ENCODE measurements around the gene FUS.
"Not testable (repeated sequence)": the region's sequence is repeated elsewhere in the genome, so short reads cannot be mapped to it uniquely, and the experiment has no call there.

FUS gene

DNA sequence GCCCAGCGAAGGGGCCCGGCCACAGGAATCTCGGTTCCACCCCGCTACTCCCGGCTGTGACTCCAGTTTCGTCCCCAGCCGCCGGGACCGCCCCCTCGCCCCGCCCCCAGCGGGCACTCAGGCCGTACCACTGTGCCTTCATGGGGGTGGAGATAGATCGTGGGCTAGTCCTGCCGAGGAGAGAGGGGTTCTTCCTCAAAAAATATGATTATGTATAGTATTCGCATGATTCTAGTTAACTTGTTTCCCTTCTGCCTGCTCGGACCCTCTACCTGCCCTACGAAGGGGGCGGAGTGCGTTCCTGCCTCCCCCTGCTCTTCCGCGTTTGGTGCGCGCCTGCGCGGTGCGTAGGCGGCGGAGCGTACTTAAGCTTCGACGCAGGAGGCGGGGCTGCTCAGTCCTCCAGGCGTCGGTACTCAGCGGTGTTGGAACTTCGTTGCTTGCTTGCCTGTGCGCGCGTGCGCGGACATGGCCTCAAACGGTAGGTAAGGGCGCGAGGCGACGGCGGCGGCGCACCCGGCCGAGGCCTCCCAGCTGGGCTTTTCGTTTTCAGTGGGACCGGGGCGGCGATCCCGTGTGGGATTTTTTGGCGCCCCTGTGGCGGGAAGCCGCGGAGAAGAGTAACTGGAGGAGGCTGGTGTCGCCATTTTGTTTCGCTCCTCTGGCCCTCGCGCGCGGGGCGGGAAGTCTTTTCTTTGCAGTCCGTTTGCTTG is at the start of gene FUS:
TSS of gene FUS (plus strand) at position 393 of the 713 bp plus-strand sequence. CDS start at position 469, 76 bp downstream.
- DNase-seq: peak; percentile 88 to 91

DNA sequence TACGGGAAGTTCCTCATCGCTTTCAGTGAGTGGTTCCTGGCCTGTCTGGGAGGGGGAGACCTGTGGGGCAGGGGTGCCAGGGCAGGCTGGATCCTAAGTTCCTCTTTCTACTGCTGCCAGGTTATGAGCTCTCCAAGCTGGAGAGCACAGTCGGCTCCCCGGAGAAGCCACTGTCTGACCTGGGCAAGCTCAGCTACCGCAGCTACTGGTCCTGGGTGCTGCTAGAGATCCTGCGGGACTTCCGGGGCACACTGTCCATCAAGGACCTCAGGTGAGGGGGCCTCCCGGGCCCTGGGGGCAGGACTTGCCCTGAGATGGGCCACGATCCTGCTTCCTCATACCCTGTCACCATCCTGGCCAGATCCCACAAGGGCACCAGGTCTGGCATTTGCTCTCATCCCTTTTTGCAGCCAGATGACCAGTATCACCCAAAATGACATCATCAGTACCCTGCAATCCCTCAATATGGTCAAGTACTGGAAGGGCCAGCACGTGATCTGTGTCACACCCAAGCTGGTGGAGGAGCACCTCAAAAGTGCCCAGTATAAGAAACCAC is 49.5 kb upstream of the FUS start:
- DNase-seq: no peak

DNA sequence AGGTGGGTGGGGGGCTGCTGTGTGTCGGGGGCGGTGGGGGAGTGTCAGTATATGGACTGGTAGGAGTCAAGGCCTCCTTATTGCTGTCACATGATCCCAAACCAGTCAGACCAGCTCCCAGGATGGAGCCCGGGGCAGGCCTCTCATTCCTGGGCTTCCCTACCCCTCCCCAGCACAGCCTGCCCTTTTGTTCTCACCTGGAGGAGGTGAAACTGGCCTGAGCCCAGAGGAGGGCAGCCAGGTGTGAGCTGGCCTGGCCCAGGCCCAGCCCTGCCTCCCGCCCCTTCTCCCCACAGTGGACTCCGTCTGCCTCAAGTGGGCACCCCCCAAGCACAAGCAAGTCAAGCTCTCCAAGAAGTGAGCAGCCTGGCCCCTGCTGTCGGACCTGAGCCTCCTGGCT is 49.0 kb upstream of the FUS start:
- no peak for DNase-seq

DNA sequence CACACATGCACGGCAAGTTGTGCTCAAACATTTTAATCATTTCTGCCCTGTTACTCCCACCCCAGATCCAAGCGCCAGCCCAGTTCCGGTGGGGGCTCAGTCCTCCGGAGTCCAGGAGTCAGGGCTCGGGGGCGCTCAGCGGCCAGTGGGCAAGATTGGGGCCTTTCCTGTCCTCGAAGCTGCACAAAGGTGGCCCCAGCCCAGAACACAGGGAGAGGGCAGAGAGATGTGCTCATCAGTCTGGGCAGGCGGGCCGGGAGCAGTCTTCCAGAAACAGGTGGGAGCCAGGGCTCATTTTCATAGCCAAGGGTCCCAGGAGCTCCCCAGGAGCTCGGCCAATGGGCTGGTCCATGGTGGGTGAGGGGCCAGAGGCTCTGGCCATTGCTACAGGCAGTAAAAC is 48.5 kb upstream of the FUS start:
- no peak for DNase-seq

DNA sequence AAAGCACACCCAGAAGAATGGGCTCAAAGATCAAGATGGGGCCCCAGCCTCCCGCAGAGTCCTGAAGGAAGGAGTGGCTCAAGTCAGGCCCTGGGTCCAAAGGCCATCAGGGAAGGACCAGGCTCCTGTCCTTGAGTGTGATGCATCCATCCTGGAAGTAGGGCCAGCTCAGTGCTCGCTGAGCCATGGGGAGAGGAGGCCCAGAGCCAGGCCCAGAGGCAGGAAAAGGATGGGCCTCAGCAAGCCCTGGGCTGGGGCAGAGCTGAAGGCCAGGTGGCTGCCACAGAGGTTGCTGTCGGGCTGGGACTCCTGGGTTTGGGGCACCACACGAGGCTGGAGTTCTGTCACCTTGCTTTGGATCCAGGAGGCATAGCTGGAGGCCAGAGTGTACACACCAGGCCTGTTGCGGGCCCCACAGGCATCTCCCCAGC is 48.1 kb upstream of the FUS start:
- no peak for DNase-seq

DNA sequence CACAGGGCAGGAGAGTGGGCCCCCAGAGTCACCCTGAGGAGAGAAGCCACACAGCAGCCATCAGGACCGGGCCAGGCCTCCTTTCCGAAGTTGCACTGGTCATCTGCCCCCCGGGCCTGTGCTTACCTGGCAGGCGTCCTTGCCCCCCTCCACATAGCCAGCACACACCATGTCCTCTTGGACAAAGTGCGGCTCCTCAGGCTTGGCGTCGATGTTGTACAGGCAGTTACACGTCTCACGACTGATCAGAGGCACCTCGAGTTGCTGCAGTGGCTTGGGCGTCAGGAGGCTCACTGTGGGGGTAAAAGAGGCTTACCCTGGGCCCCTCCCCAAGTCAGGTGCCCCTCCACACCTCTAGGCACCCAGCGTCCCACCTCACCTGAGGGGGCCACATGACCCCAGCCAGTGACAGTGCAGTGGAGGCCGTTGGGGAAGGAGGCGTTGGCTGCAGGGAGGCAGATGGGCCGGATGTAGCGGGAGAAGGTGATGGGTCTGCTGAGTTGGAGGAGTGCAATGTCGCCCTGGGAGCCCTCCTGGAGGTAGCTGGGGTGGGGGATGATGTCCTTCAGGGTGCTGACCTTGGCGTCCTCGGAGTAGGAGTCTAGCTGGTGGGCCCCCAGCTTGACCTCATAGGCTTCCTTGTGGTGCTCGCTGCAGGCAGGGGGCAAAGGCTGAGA is 47.5 kb upstream of the FUS start:
- no peak for DNase-seq

DNA sequence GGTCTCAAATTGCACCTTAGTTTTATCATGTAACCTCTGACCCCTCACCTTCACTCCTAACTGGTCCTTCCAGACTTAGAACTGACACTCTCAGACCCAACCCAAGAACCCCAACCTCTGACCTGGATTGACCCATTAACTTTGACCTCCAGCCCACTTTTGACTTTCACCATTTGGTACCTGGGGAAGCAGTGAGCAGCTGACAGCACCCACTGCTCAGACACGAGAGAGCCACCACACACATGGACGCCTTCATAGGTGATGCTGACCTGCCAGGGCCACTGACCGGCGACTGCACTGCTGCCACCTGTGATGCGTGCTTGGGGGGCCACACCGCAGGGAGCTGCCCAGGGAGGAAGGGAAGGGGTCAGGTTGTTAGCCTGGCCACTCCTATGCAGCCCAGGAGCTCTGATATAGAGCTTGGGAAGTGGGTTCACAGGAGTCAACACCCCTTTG is 46.9 kb upstream of the FUS start:
- no peak for DNase-seq

DNA sequence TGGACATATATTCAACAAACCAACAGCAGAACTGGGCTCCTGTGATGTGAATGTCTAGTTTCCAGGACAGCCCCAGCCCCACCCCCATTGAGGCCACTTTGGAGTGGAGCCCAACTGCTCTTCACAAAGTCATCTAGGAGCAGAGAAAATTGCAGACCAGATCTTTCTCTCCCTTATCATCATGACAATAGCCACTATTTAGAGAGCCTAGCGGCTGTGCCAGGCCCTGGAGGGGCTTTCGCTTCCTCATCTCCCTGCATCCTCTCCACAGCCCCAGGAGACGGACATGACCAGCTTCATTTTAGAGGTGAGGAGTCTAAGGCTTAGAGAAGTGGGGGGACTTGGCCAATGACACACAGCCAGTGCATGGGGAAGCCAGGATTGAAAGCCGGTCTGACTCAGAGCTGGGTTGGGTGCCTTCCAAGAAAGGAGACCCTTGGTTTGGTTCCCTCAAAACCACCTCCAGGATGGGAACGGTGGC is 45.8 kb upstream of the FUS start:
- no peak for DNase-seq

DNA sequence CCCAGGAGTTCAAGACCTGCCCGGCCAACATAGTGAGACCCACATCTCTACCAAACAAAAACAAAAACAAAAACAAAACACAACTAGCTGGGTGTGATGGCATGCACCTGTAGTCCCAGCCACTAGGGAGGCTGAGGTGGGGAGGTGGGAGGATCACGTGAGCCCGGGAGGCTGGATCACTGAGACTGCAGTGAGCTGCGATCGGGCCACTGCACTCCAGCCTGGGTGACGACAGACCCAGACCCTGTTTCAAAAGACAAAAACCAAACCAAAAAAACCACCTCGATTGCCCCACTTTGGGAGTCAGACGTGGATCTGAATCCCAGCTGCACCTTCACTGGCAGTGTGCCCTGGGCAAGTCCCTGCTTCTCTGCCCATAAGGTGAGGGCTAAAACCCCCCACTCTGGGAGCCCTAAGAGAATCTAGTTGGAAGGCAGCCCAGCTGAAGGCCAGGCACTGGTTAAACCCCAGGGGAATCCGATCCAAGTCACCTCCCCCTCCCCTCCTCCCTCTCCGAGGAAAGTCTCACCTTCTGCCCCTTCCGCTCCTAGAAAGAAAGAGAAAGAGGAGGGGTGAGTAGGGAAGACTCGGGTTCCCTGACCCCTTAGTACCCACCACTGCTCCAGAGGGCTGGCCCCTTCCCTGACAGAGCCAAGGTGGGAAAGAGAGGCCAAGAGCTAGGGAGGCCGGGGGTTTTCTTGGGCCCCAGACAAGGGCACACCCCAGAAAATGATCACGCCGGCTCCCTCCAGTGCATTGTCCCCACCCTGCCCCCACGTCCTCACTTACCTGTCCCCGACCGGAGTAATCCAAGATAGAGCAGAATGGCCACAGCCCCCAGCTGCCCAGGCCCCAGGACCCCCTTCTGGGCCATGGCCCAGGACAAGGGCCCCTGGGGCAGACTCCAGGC is 45.1 kb upstream of the FUS start:
- DNase-seq: no peak

DNA sequence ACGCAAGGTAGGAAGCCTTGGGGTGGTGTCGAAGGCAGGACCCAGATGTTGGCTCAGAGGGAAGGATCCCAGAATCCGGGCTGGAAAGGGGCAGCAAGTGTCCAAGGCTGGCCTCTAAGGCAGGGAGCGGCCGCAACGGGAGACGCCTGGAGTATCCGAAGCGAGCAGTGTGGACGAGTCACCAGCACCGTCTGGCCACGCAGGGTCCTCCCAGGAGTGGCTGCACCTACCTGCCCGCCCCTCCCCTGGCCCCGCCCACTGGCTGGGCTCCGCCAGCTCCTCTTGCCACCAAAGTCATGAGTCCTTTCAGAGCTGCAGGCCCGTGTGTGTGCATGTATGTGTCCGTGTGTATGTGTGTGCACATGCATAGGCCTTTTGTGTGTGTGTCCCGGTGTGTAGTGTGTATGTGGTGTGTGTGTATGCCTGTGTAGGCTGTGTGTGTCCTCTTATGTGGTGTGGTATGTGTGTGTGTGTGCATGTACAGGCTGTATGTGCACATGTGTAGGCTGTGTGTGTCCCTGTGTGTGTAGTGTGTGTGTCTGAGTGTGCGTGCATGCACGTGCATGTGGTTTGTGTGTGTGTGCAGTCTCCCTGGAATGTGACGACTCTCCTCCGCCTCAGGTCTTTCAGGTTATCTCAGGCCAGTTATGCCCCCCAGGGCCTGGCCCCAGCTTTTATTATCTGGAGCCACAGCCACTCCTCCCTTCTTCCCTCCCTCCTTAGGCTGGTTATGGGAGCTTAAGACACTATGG is 44.2 kb upstream of the FUS start, which contains the start of gene PRSS8:
TSS of gene PRSS8 (minus strand) at position 193 of the 752 bp plus-strand sequence. CDS start 229 bp downstream, outside the sequence.
- DNase-seq: no peak

DNA sequence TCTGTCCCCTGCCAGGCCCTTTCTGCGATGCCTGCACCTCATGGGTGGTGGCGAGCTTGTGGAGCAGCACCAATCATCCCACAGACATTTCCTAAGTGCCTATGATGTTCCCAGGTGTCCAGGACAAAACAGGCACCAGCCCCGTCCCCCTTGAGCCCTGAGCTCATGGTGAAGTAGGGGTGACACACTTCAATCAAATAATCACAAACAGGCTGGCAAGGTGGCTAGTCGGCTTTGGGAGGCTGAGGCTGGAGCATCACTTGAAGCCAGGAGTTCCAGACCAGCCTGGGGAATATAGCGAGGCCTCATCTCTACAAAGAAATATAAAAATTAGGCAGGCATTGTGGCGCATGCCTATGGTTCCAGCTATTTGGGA is 43.7 kb upstream of the FUS start:
- DNase-seq: no peak

DNA sequence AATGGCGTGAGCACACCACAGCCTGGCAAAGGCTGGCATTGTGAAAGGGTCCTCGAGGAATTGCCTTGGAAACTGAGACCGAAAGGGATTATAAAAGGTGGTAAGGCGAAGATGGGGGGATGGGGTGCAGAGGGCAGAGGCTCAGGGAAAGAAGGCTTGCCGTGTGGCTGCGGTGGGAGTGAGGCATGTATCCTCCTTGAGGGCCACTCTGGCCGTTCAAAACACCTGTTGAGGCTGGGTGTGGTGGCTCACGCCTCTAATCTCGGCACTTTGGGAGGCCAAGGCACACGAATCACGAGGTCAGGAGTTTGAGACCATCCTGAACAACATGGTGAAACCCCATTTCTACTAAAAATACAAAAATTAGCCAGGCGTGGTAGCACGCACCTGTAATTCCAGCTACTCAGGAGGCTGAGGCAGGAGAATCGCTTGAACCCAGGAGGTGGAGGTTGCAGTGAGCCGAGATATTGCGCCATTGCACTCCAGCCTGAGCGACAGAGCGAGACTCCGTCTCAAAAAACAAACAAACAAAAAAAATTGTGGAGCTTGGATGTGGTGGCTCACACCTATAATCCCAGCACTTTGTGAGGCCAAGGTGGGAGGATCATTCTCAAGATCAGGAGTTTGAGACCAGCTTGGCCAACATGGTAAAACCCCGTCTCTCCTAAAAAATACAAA is 43.0 kb upstream of the FUS start:
- DNase-seq: not testable (repeated sequence)

DNA sequence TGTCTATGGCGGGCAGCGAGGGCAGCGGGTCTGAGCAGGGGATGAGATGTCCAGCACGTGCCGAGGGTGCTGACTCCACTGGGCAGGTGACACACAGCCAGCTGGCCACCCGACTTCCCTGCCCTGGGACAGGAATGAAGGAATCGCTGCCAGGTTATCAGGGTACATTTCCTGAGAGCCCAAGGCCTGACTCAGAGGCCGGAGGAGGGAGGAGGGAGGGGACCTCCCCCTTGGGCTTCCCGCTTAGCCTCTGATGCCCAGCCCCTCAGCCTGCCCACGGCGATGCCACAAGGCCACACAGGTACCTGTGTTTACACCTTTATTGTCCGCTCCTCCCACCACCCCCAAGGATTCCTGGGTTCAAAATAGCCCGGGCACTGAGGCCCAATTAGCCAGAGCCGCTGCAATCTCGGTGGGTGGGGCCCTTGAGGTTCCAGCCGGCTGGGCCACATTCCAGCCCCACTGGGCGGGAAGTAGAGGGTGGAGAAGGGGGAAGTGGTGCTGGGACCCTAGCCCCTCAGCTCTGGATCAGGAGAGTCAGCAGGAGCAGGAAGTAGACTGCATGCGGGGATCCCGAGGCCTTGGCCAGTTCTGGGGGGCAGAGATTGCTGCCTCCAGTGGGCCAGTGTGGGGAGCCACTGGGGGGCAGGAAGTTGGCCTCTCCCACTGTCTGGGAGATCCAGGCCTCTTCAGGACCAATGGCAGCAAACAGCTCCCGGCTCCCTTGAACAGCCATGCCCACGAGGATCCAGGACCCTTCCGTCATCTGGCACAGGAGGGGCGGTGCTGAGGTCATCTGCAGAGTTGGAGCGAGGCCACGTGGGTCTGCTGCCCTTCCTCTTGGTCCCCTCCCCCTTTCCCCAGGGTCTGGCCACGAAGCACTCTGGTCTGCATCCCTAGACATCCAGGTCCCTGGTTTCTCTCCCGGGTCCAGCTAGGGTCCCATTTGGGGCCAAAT is 41.0 kb upstream of the FUS start:
- DNase-seq: no peak

DNA sequence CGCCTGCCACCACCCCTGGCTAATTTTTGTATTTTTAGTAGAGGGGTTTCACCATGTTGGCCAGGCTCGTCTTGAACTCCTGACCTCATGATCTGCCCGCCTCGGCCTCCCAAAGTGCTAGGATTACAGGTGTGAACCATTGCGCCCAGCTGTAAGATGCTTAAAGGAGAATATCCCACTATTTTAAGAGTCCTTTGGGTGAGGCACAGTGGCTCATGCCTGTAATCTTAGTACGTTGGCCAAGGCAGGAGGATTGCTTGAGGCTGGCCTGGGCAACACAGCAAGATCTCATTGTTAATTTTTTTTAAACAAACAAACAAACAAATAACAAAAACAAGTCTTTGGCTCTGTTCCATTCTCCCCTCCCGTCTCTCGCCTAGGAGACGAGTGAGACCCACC is 38.9 kb upstream of the FUS start:
- DNase-seq: not testable (repeated sequence)

DNA sequence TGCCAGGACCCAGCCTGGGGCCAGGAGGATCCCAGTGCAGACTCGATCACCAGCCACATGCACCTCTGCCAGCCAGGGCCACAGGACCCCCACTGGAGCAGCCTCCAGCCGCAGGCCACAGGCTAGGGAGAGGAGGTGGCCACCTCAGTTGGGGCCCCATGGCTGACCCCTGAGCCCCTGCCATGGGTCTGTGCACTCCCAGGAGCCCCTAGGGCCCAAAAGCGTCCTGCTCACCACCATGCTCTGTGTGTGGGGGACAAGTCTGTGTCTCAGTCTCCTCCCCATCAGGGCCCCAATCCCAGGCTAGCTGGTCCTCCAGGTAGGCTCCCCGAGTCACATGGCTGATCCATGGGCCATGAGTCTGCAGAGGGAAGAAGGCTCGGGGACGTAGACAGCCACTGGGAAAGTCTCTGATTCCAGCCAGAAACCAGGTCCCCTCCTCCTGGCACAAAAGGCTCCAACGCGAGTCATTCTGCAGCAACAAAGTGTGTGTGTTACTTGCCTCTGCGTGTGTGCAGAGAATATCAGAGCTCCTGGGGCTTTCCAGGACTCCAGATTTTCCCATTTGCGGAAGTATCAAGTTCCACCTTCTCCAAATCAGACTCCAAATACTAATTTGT is 38.3 kb upstream of the FUS start:
- no peak for DNase-seq

DNA sequence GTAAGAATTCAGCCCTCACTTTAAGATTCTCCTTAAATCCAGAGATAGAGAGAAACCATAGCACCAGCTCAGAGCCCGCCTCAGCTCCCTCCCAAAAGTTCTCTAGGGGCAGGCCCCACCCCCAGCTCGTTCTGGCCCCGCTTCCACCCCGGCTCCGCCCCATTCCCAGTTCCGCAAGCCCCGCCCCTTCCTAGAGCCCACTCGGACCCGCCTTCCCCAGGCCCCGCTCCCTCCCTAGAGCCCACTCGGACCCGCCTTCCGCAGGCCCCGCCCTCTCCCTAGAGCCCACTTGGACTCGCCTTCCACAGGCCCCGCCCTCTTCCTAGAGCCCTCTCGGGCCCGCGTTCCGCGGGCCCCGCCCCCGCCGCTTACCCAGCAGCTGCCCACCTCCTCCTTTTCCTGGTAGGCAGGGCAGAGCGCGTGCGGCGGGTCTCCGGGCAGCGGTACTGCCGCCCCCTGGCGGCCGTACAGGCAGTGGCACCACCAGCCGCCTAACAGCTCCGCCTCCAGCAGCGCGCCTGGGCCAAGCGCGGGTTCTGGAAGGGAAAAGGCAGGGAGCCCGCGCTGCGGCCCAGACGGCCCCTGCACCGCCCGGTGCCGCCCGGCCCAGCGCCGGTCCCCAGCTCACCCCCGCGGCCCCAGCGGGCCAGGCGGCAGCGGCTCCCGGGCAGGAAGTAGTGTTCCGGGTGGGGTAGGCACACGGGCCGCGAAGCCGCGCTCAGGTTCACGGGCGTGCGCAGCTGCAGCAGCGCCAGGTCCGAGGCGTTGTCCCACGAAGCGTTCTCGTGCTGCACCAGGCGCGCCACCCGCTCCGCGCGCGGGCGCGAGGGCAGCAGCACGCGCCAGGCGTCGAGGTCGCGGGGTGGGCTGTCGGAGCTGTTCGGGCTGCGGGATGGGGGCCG is 37.6 kb upstream of the FUS start:
- peak; percentile 97 for DNase-seq

DNA sequence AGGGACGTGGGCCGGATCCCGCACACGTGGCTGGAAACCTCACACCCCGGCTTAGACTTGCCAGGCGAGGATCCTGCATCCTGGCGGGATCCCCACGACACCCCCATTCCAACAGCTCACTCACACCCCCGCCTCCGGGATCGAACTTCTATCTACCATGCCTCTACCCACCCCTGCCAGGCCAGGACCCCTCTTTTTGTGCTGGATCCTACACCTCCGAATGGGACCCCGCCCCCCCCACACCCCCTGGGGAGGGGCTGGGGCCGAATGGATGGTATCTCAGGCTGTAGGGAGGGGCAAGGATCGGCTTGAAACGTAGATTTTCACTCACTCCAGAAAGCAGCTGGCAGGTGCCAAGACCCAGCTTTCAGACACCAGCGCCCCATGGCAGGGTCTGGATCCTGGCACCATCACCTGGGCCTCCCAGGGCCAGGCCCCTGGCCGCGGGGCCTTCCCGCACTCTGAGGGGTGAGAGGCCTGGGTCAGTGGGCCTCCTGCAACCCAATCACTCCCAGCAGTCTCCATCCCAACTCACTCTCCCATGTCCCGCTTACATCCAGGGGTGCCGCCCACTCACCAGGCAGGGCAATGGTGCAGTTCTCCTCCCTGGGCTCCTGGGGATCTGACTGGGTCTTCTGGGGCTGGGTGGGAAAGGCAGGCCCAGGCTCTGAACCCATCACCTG is 36.8 kb upstream of the FUS start:
- no peak for DNase-seq

DNA sequence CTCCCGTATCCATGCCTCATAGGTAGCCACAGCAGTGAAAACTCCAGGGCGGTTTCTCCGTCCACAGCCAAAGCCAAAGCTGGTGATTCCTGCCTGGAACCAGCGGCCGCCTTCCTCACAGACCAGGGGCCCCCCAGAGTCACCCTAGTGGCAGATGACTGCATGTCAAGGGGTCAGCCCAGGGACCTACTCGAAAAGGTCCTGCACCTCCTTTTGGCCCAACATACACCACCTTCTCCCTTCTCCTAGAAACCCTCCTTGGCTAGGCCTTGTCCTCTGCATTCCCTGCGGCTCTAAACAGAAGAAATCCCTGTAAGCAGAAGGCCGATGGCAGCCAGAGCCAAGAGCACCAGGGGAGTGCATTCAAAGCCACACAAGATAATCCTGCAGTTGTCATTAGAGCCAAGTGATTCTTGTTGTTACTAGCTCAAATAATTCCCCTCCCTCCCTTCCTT is 36.2 kb upstream of the FUS start:
- no peak for DNase-seq
